Measurements from ENCODE around the gene CNEP1R1. TPM values are rescaled to one million over a fixed set of nuclear protein-coding genes. Genes with fewer than 3 reads are reported as not detected.

Gene CNEP1R1
- total and polyA plus RNA-seq, 2 experiments from 2014 or later = 14.4 to 24.3 TPM

GRCh38 chr16:50061326-50061725, 36.3 kb downstream of the CNEP1R1 start:
- H3K27me3 ChIP-seq = no peaks in the 10 kb centered on the region
- no peaks in the 10 kb centered on the region for H3K9me3 ChIP-seq (ENCODE audit: low read depth)
- H3K27ac ChIP-seq = no peak overlapping the region
- no peak for DNase-seq (ENCODE audit: low read depth in 1 of 2, low spot score in 1 of 2)
- H3K4me1 ChIP-seq (ENCODE audit: low read depth) = no peaks in the 10 kb centered on the region
- TF ChIP-seq CTCF (IDR thresholded peaks at IDR 0.05; ENCODE audit: low read depth, low read length) = no peak
- H3K36me3 ChIP-seq = no peaks in the 10 kb centered on the region
- H3K4me3 ChIP-seq = no peak overlapping the region

- TF ChIP-seq CTCF (IDR thresholded peaks at IDR 0.05; ENCODE audit: low read depth, low read length) = no peak
- H3K9me3 ChIP-seq (ENCODE audit: low read depth) = no peaks in the 10 kb centered on the region
- peaks cover 6% of the 10 kb centered on the region for H3K4me1 ChIP-seq (ENCODE audit: low read depth)
- no peaks in the 10 kb centered on the region for H3K36me3 ChIP-seq
- H3K27ac ChIP-seq = no peak overlapping the region
- no peak overlapping the region for H3K4me3 ChIP-seq
- no peaks in the 10 kb centered on the region for H3K27me3 ChIP-seq
- DNase-seq (ENCODE audit: low read depth in 1 of 2, low spot score in 1 of 2) = no peak
Measured at GRCh38 chr16:50065241-50065623, 40.2 kb downstream of the CNEP1R1 start.

GRCh38 chr16:50065624-50066481, 40.8 kb downstream of the CNEP1R1 start, which contains the start of gene HEATR3:
HEATR3 (plus strand) TSS chr16:50065970; CDS start chr16:50066132, 162 bp downstream.
- Histone ChIP-seq H3K27me3 (no peaks in the 10 kb centered on the region), H3K36me3 (no peaks in the 10 kb centered on the region), H3K9me3 (ENCODE audit: low read depth) (no peaks in the 10 kb centered on the region), H3K4me3 (peak within 1 kb of the TSS; percentile 77), H3K27ac (peak within 1 kb of the TSS; percentile 94), H3K4me1 (ENCODE audit: low read depth) (peaks cover 6% of the 10 kb centered on the region)
- TF ChIP-seq CTCF (IDR thresholded peaks at IDR 0.05; ENCODE audit: low read depth, low read length) = no peak
- peak; percentile 95 to 96 for DNase-seq (ENCODE audit: low read depth in 1 of 2, low spot score in 1 of 2)

DNA sequence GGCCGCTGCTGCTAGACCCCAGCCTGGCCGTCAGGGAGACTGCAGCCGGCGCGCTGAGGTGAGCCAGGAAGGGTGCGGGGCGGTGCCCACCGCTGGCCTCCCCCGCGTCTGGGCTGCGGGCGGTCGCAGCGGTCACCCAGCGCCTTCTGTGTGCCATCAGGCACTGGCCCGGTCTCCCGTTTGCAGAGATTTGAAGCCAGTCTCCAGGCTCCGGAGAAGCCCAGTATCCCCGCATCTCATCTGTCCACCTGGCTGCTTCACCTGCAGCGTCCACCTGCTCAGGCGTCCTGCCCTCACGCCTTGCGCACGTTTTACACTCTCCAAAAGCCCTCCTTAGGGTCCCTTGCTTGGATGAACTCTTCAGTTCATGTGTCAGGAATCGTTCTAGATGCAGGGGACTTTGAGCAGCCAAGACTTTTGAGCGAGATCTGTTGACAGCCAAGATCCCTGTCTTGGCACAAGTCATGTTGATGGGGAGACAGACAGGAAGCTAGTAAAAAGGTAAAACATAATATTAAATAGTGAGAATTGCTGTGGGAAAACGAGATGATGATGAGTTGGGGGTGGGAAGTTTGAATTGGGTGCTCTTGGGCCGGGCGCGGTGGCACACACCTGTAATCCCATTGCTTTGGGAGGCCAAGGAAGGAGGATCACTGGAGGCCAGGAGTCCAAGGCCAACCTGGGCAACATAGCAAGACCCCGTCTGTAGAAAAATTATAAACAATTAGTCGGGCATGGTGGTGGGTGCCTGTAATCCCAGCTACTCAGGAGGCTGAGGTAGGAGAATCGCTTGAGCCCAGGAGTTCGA, 41.7 kb downstream of the CNEP1R1 start:
- TF ChIP-seq CTCF (IDR thresholded peaks at IDR 0.05; ENCODE audit: low read depth, low read length) = no peak
- no peaks in the 10 kb centered on the region for H3K27me3 ChIP-seq
- peaks cover 6% of the 10 kb centered on the region for H3K4me1 ChIP-seq (ENCODE audit: low read depth)
- H3K36me3 ChIP-seq = no peaks in the 10 kb centered on the region
- peak overlapping the region; percentile 94 for H3K27ac ChIP-seq
- no peak for DNase-seq (ENCODE audit: low read depth in 1 of 2, low spot score in 1 of 2)
- H3K4me3 ChIP-seq = peak overlapping the region; percentile 77
- H3K9me3 ChIP-seq (ENCODE audit: low read depth) = no peaks in the 10 kb centered on the region

GRCh38 chr16:50067290-50067853, 42.3 kb downstream of the CNEP1R1 start:
- Histone ChIP-seq H3K27me3 (no peaks in the 10 kb centered on the region), H3K36me3 (no peaks in the 10 kb centered on the region), H3K27ac (no peak overlapping the region), H3K9me3 (ENCODE audit: low read depth) (no peaks in the 10 kb centered on the region), H3K4me1 (ENCODE audit: low read depth) (peaks cover 6% of the 10 kb centered on the region), H3K4me3 (no peak overlapping the region)
- peak; percentile 62 for TF ChIP-seq CTCF (IDR thresholded peaks at IDR 0.05; ENCODE audit: low read depth, low read length)
- DNase-seq (ENCODE audit: low read depth in 1 of 2, low spot score in 1 of 2) = peak; percentile 51 to 66

Data from cardiac muscle cell (in vitro differentiated cells and primary cell).